Parathyroid adenoma (tissue), 2 donors: ENCODE measurements around the gene C5orf58.

Source experiments
- H2AFZ ChIP-seq: fragments of 300-600 bp; sonication (generic); one replicate; pipeline ENCODE4 v1.7.0; 2017; ENCODE audit warnings: antibody characterized with exemption, mild to moderate bottlenecking
- H3K27ac ChIP-seq: fragments of 300-600 bp; sonication (generic); one replicate; pipeline ENCODE4 v1.7.0; 2017
- H3K27me3 ChIP-seq: fragments of 300-600 bp; sonication (generic); one replicate; pipeline ENCODE4 v1.7.0; 2017; ENCODE audit warnings: low read length; ENCODE audit not compliant: control insufficient read depth, insufficient read depth
- H3K36me3 ChIP-seq: fragments of 300-600 bp; sonication (generic); one replicate; pipeline ENCODE4 v1.7.0; 2017; ENCODE audit warnings: low read length; ENCODE audit not compliant: control insufficient read depth, insufficient read depth
- H3K4me1 ChIP-seq: fragments of 300-600 bp; sonication (generic); one replicate; pipeline ENCODE4 v1.7.0; 2017; ENCODE audit warnings: control low read depth
- H3K4me2 ChIP-seq: fragments of 300-600 bp; sonication (generic); one replicate; pipeline ENCODE4 v1.7.0; 2017; ENCODE audit warnings: low read length
- H3K4me3 ChIP-seq: fragments of 300-600 bp; sonication (generic); one replicate; pipeline ENCODE4 v1.7.0; 2017; ENCODE audit warnings: low read depth, low read length
- H3K79me2 ChIP-seq: fragments of 300-600 bp; sonication (generic); one replicate; pipeline ENCODE4 v1.7.0; 2017; ENCODE audit warnings: control low read depth
- H3K9ac ChIP-seq: fragments of 300-600 bp; sonication (generic); one replicate; pipeline ENCODE4 v1.7.0; 2017; ENCODE audit warnings: mild to moderate bottlenecking
- H3K9me3 ChIP-seq: fragments of 300-600 bp; sonication (generic); one replicate; pipeline ENCODE4 v1.7.0; 2017; ENCODE audit warnings: low read length; ENCODE audit not compliant: control insufficient read depth
- CTCF ChIP-seq: fragments of 300-600 bp; sonication (generic); IDR thresholded peaks from one replicate; pipeline ENCODE4 v1.7.0; 2017; ENCODE audit warnings: antibody characterized with exemption, mild to moderate bottlenecking
- donor health status: primary hyperparathyroidism.

The C5orf58 gene

GRCh38 chr5:170276140-170276539 lies 43.4 kb downstream of the C5orf58 start:
- TF ChIP-seq CTCF: no peak
- H2AFZ ChIP-seq: no peak overlapping the region
- H3K36me3 ChIP-seq: no peaks in the 10 kb centered on the region
- H3K4me1 ChIP-seq: no peaks in the 10 kb centered on the region
- no peak overlapping the region for H3K4me2 ChIP-seq
- H3K27me3 ChIP-seq: no peaks in the 10 kb centered on the region
- H3K4me3 ChIP-seq: no peak overlapping the region
- no peaks in the 10 kb centered on the region for H3K9me3 ChIP-seq
- H3K9ac ChIP-seq: no peak overlapping the region
- no peak overlapping the region for H3K27ac ChIP-seq
- no peaks in the 10 kb centered on the region for H3K79me2 ChIP-seq

GRCh38 chr5:170277867-170278281 lies 45.1 kb downstream of the C5orf58 start:
- Histone ChIP-seq H3K4me2 (no peak overlapping the region), H3K9ac (no peak overlapping the region), H3K9me3 (no peaks in the 10 kb centered on the region), H3K4me1 (no peaks in the 10 kb centered on the region), H3K27me3 (no peaks in the 10 kb centered on the region), H3K27ac (no peak overlapping the region), H3K79me2 (no peaks in the 10 kb centered on the region), H2AFZ (no peak overlapping the region), H3K4me3 (no peak overlapping the region), H3K36me3 (no peaks in the 10 kb centered on the region)
- no peak for TF ChIP-seq CTCF

GRCh38 chr5:170278611-170279458 lies 46.0 kb downstream of the C5orf58 start:
- no peak overlapping the region for H3K4me3 ChIP-seq
- H3K79me2 ChIP-seq: no peaks in the 10 kb centered on the region
- H3K9me3 ChIP-seq: no peaks in the 10 kb centered on the region
- H2AFZ ChIP-seq: no peak overlapping the region
- no peaks in the 10 kb centered on the region for H3K36me3 ChIP-seq
- H3K27ac ChIP-seq: no peak overlapping the region
- H3K4me1 ChIP-seq: no peaks in the 10 kb centered on the region
- TF ChIP-seq CTCF: no peak
- H3K4me2 ChIP-seq: no peak overlapping the region
- H3K9ac ChIP-seq: no peak overlapping the region
- no peaks in the 10 kb centered on the region for H3K27me3 ChIP-seq

GRCh38 chr5:170279459-170279817 lies 46.7 kb downstream of the C5orf58 start:
- Histone ChIP-seq H3K4me3 (no peak overlapping the region), H3K27me3 (no peaks in the 10 kb centered on the region), H3K27ac (no peak overlapping the region), H3K4me1 (no peaks in the 10 kb centered on the region), H3K9me3 (no peaks in the 10 kb centered on the region), H3K4me2 (no peak overlapping the region), H3K36me3 (no peaks in the 10 kb centered on the region), H3K9ac (no peak overlapping the region), H2AFZ (no peak overlapping the region), H3K79me2 (no peaks in the 10 kb centered on the region)
- TF ChIP-seq CTCF: no peak

- Histone ChIP-seq H3K27ac (no peak overlapping the region), H2AFZ (no peak overlapping the region), H3K27me3 (no peaks in the 10 kb centered on the region), H3K36me3 (no peaks in the 10 kb centered on the region), H3K4me1 (no peaks in the 10 kb centered on the region), H3K9me3 (no peaks in the 10 kb centered on the region), H3K4me2 (no peak overlapping the region), H3K4me3 (no peak overlapping the region), H3K9ac (no peak overlapping the region), H3K79me2 (no peaks in the 10 kb centered on the region)
- no peak for TF ChIP-seq CTCF
These were observed 47.3 kb downstream of the C5orf58 start for GRCh38 chr5:170280011-170280493.
